ENCODE measurements around the gene ZMIZ1.
"Not testable (repeated sequence)": the region's sequence is repeated elsewhere in the genome, so short reads cannot be mapped to it uniquely, and the experiment has no call there.

The ZMIZ1 gene

GRCh38 chr10:79277579-79278269 lies 209.0 kb downstream of the ZMIZ1 start:
- H3K4me3 ChIP-seq (ENCODE audit: control insufficient read depth, low read depth, low read length): no peak overlapping the region
- TF ChIP-seq CTCF (conservative IDR thresholded peaks at IDR 0.05; ENCODE audit: control insufficient read depth, insufficient read depth, low read depth, low read length): no peak
- DNase-seq (ENCODE audit: low read depth): no peak

- not testable (repeated sequence) for H3K4me3 ChIP-seq (ENCODE audit: control insufficient read depth, low read depth, low read length); DNase-seq (ENCODE audit: low read depth)
Observed at GRCh38 chr10:79279047-79279446, 210.3 kb downstream of the ZMIZ1 start.

GRCh38 chr10:79280956-79281355 lies 212.2 kb downstream of the ZMIZ1 start:
- TF ChIP-seq CTCF (conservative IDR thresholded peaks at IDR 0.05; ENCODE audit: control insufficient read depth, insufficient read depth, low read depth, low read length): no peak
- H3K4me3 ChIP-seq (ENCODE audit: control insufficient read depth, low read depth, low read length): no peak overlapping the region
- no peak for DNase-seq (ENCODE audit: low read depth)

- no peak overlapping the region for H3K4me3 ChIP-seq (ENCODE audit: control insufficient read depth, low read depth, low read length)
- TF ChIP-seq CTCF (conservative IDR thresholded peaks at IDR 0.05; ENCODE audit: control insufficient read depth, insufficient read depth, low read depth, low read length): no peak
- no peak for DNase-seq (ENCODE audit: low read depth)
Observed at GRCh38 chr10:79282388-79282787, 213.6 kb downstream of the ZMIZ1 start.

GRCh38 chr10:79283616-79284015 lies 214.8 kb downstream of the ZMIZ1 start:
- TF ChIP-seq CTCF (conservative IDR thresholded peaks at IDR 0.05; ENCODE audit: control insufficient read depth, insufficient read depth, low read depth, low read length): no peak
- DNase-seq (ENCODE audit: low read depth): no peak
- H3K4me3 ChIP-seq (ENCODE audit: control insufficient read depth, low read depth, low read length): no peak overlapping the region

- TF ChIP-seq CTCF (conservative IDR thresholded peaks at IDR 0.05; ENCODE audit: control insufficient read depth, insufficient read depth, low read depth, low read length): no peak
- DNase-seq (ENCODE audit: low read depth): no peak
- H3K4me3 ChIP-seq (ENCODE audit: control insufficient read depth, low read depth, low read length): no peak overlapping the region
Observed at GRCh38 chr10:79284158-79284871, 215.5 kb downstream of the ZMIZ1 start.

GRCh38 chr10:79285315-79286197 lies 216.8 kb downstream of the ZMIZ1 start:
- H3K4me3 ChIP-seq (ENCODE audit: control insufficient read depth, low read depth, low read length): no peak overlapping the region
- no peak for TF ChIP-seq CTCF (conservative IDR thresholded peaks at IDR 0.05; ENCODE audit: control insufficient read depth, insufficient read depth, low read depth, low read length)
- no peak for DNase-seq (ENCODE audit: low read depth)
